GM12892 (cell line): ENCODE data around the gene SLC16A8.

Experiments used
- POLR2A ChIP-seq: IDR thresholded peaks from 2 replicates; pipeline ENCODE4 v1.6.1; 2011; ENCODE audit warnings: low read depth, low read length, control low read depth
- POLR2AphosphoS5 ChIP-seq: IDR thresholded peaks from 2 replicates; pipeline ENCODE4 v1.6.1; 2011; ENCODE audit warnings: low read depth, low read length, control low read depth
- TAF1 ChIP-seq: IDR thresholded peaks from 2 replicates; pipeline ENCODE4 v1.6.1; 2011; ENCODE audit warnings: low read depth, mild to moderate bottlenecking, control low read depth, low read length, borderline replicate concordance

DNA sequence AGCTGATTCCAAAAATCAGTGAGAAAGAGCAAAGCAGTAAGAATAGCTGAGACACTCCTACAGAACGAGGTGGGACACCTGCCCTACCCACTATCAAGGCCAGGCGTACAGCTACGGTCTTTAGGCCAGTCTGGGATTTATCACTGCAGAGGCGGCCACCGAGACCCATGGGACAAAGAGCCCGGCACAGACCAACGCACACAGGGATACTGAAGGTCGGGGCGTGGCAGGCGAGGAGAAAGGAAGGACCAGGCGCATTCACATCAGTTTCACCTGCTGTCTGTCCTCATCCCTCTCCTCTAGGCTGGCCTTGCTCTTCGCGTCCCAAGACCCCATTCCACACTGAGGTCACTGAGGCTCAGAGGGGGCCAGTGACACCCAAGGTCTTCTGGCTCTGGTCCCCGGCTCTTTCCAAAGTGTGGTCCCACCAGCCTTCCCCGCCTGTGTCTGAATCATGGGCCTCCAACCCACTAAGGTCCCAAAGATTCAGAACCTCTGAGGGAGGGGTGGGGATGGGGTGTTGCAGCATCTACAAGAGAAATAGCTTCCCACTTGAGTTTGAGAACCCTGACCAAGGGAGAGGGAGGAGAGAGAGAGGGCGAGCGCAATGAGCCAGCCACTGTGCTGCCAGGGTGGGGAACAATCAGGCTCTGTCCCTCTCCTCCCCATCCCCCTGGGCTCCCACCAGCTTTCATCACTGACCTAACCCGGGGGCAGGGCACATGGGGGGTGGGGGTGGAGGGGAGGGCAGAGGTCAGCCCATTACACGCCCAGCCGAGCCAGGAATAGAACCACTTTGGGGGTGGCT, 34.0 kb downstream of the SLC16A8 start:
- no peak for TF ChIP-seq TAF1
- no peak for TF ChIP-seq POLR2A
- no peak for TF ChIP-seq POLR2AphosphoS5
